HT1080 (cell line): ENCODE results near the gene ABCB9. TPM values are rescaled to one million over a fixed set of nuclear protein-coding genes. Genes with fewer than 3 reads are reported as not detected.

ENCODE experiments used
- DNase-seq: peaks from one replicate; pipeline ENCODE4 v3.0.0-alpha.2; 2015; ENCODE audit warnings: low read depth
- total RNA-seq: library from RNA; depleted of rRNA; stranded (reverse); fragments of >200 nt; shearing (Covaris generic); gene quantifications from 2 replicates; pipeline ENCODE4 v1.2.3, GENCODE V29; 2014

ABCB9 gene
- total RNA-seq, 1 experiment from 2014 or later = 32.8 TPM

- no peak for DNase-seq
These were observed 29.4 kb upstream of the ABCB9 start for GRCh38 chr12:122995503-122996187.

DNA sequence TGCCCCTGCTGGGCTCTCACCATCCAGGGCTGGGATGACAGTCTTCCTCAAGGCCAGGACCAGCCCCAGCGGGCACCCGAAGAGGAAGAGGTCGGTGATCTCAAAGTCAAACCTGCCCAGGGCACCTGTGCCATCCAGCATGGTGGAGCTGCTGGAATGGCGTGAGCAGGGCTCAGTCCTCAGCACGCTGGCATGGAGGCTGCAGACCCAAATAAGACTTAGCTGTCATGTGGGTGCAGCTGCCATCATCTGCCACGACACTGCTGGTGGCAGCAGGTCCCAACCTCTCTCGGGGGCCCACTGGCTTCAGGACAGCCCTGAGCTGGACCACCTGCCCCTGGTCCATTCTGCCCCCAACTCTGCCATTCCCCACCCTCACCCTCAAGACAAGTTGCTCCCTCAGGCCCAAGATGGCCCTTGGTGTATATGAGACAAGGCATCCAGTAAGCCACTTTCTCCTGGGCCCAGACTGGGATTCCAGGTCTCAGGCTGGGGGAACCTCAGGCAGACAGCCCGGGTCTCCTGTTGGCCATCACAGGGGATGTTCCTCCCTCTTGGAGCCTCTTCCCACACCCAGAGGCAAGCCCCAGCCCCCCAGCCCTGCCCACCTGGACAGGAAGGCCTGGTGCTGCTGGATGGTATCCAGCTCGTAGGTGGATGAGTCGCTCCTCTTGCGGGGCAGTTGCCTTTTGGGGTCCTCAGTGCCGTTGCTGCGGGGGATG is 28.7 kb upstream of the ABCB9 start:
- DNase-seq = no peak

- DNase-seq = no peak
These were observed 27.9 kb upstream of the ABCB9 start for GRCh38 chr12:122994140-122994675.

- DNase-seq = no peak
These were observed 26.1 kb upstream of the ABCB9 start for GRCh38 chr12:122992386-122992785.

DNA sequence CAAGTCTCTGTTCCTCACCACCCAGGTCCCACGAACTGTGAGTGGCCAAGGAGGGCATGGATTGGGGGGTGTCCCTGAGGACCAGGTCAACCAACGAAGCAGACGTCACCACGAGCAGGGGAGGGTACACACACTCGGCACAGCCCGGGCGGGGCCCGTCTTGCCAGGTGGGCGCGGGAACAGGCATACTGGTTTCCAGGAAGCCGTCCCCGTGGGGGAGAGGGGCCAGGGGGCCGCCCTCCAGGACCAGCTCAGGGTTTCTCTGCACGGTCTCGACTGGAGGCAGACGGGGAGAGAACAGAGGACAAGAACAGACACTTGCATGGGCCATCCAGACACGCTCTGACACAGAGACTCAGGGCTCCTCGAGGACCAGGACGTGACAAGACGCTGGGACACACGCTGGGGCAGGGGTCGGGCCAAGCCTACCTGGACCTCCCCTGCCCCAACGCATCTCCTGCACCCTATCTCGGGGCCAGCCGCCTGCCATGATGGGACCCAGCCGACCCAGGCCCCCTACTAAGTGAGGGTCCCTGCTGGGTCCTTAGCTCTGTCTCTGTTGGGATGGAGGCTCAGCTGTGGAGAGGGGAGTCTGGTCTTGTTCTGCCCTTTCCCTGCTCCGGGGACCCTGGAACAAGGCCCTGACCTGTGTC is 25.5 kb upstream of the ABCB9 start:
- no peak for DNase-seq

GRCh38 chr12:122990961-122991622 is 24.8 kb upstream of the ABCB9 start:
- DNase-seq = no peak

GRCh38 chr12:122990561-122990960 is 24.3 kb upstream of the ABCB9 start:
- no peak for DNase-seq

DNA sequence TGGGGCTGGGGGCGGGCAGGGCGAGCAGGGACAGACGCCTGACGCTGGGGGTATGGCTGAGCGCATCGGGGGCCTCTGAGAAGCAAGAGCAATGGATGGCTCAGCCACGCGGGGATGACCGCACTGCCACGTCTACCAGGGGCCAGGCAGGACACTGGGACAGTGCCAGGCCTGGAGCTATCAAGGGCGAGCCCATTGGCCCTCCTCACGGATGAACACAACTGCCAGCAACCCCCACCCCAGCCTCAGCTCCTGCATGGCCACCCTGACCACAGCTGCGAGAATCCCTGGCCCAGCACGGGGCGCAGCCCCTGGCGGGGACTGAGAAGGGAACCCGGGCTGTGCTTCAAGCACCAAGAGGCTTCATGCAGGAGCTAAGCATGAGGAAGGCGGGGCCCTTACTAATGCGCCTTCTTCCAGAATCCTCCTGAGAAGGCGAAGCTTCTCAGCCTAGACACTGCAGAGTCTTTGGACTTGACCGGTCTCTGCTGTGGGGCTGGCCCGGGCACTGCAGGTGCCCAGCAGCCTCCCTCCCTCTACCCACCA is 23.7 kb upstream of the ABCB9 start:
- no peak for DNase-seq

- DNase-seq = no peak
These were observed 23.1 kb upstream of the ABCB9 start for GRCh38 chr12:122989225-122989839.

GRCh38 chr12:122988612-122989212 is 22.4 kb upstream of the ABCB9 start:
- no peak for DNase-seq

- no peak for DNase-seq
These were observed 21.8 kb upstream of the ABCB9 start for GRCh38 chr12:122988036-122988435.

DNA sequence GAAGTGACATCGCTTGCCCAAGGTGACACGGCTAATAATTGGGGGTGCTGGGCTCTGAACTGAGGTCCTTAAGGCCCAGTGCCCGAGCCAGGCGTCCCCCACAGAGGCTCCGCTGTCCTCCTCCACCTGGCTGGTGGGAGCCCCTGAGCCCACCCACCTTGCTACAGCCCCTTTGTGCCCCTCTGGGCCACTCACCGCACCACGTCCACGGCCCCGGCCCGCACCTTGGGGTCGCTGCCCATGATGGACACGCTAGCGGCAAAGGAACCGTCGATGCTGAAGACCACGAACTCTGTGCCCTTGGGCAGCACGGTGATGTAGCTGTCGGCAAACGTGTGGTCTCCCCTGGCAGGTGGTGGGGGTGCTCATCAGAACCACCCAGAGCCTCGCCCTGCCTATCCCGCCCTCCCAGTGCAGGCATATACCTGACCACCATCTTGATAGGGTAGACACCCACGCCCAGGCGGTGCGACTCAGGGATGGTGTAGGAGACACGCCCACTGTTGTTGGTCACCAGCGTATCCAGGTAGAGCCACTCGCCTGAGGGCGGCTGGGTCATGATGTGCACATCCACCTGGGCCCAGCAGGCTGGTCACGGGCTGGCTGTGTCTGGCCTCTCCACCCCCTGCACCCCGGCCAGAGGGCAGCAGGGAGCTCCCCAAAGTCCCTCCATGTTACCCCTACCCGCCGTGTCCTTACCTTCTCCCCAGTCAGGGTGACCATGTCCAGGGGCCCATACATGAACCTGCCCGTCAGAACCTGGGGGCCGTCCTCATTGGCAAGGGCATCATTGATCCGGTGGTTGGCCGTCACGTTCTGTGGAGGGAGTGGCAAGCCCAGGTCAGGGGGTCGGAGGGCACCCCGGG is 21.1 kb upstream of the ABCB9 start:
- no peak for DNase-seq

DNA sequence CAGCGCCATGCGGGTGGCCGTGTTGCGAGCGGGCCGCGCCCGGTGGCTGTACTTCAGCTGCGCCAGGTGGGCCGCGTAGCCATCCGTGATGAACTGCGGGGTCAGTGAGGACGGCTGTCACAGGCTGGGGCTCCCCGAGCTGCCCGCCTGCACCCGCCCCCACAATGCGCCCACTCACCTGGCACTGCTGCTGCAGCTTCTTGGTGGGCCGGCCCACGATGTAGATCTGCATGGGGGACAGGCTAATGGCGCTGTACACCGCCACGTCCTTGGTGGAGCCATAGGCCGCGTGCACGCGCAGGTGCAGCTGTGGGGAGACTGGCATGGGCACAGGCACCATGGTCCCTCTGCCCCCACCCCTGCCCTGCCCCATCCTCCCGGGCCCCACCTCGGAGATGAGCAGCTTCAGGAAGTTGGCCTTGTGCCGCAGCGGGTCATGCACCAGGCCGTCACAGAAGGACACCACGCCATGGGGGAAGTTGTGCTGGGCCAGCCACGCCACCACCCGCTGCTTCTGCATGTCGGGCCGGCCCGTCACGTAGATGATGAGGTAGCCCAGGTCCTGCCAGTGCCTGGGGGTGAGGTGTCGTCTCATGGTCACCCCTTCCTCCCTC is 20.1 kb upstream of the ABCB9 start:
- DNase-seq = no peak

DNA sequence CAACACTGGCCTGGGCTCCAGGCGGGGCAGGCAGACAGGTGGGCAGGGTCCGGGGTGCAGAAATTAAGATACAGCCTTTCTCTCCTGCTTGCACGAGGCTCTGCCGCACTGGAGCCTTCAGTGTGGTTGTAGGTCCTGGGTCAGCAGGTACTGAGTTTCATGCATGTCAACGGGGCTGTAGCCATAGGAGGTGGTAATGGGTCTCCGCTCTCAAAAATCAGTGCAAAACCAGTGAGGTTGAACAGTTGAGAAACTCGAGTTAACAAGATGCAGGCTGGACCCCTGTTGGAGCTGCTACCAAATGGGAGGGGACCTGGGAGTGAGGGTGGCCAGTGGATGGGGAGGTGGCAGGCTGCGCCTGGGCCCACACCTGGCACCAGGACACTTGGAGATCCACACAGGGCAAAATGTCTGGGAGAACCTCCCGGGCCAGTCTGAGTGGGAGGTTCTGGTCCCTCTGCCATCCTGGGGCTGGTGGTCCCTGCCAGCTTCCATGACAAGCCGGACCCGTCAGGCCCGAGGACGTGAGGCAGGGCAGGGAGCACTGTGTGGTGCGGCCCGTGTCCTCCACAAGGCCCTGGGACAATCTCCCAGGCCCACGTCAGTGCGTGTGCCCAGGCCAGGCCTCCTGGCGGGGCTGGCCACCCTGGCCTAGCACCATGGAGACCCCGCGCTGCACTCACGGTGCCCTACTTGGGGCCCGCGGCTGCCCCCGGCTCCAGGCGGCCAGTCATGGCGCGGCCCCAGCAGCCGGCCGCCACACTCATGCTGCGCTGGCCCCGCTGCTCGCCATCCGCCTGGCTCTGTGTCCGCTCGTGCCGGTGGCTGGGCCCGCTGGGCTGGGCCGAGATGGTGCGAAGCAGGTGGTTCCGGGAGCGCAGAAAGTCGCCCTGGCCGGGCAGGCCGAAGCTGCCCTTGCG is 19.3 kb upstream of the ABCB9 start:
- no peak for DNase-seq

DNA sequence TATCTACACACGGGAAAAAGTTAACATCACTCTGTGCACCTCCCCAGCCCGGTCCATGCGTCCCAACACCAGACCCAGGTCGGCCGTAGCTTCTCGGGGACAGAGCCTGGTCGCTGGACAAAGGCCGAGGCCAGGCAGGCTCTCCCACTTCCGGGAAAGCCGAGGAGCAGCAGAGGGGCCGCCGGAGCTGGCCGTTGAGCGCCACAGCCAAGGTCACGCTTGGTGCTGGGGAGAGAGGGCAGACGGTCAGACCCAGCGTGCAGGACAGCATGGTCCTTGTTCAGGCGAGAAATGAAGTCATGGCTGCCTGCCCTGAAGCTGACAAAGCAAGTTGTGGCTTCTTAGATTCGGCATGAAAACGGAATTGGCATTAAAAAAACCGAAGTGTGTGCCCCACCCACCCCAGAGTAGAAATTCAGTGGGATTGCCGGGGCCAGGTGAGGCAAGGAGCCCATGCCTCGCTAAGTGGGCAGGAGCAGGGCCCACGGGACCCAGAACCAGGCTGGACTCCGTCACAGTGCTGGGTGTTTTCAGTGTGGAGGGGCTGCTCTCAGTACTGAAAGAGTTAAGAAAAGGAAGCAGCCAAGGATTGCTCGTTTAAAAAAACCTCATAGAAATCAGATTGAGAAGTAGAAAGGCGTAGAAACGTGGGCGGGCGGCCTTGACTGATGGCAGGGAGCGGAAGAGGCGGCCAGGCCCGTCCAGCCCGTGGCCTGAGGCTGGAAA is 18.5 kb upstream of the ABCB9 start:
- no peak for DNase-seq

- no peak for DNase-seq
These were observed 17.7 kb upstream of the ABCB9 start for GRCh38 chr12:122983789-122984515.
